ENCODE data around the gene CALN1. TPM values are rescaled to one million over a fixed set of nuclear protein-coding genes. Genes with fewer than 3 reads are reported as not detected.

The CALN1 gene
- total RNA-seq, 2 donors from 2014 or later = 4.3 to 6.9 TPM

GRCh38 chr7:71842786-71843185, 569.4 kb downstream of the CALN1 start:
- Mint-ChIP-seq H3K27me3 (ENCODE audit: insufficient read depth) (peaks cover 4% of the 10 kb centered on the region), H3K4me3 (no peak overlapping the region), H3K36me3 (ENCODE audit: low read depth) (no peaks in the 10 kb centered on the region), H3K27ac (no peak overlapping the region), H3K9me3 (peaks cover 2% of the 10 kb centered on the region), H3K4me1 (no peaks in the 10 kb centered on the region)
- 87 to 96% methylated on average over 2 of the region's 3 CpGs for WGBS, 2 experiments (ENCODE audit: insufficient coverage in 1 of 2, insufficient read length in 1 of 2)
- no peak overlapping the region for H3K4me3 ChIP-seq (ENCODE audit: low read length)
- H3K4me1 ChIP-seq (ENCODE audit: control insufficient read depth, insufficient read depth, low read length) = no peaks in the 10 kb centered on the region
- H3K9ac ChIP-seq (ENCODE audit: extremely low read depth, low read length, poor library complexity, severe bottlenecking) = no peak overlapping the region
- H3K36me3 ChIP-seq (ENCODE audit: control insufficient read depth, insufficient read depth, low read length) = no peaks in the 10 kb centered on the region
- no peaks in the 10 kb centered on the region for H3K9me3 ChIP-seq (ENCODE audit: control insufficient read depth, low read length)
- no peak for DNase-seq
- H3K27me3 ChIP-seq (ENCODE audit: control insufficient read depth, insufficient read depth, low read length, poor library complexity, severe bottlenecking) = no peaks in the 10 kb centered on the region
- no peak overlapping the region for H3K27ac ChIP-seq (ENCODE audit: low read depth, low read length)
- no peak for TF ChIP-seq CTCF (conservative IDR thresholded peaks at IDR 0.05)

GRCh38 chr7:71842381-71842780, 569.8 kb downstream of the CALN1 start:
- Histone ChIP-seq H3K4me1 (ENCODE audit: control insufficient read depth, insufficient read depth, low read length) (no peaks in the 10 kb centered on the region), H3K9ac (ENCODE audit: extremely low read depth, low read length, poor library complexity, severe bottlenecking) (no peak overlapping the region), H3K27ac (ENCODE audit: low read depth, low read length) (no peak overlapping the region), H3K9me3 (ENCODE audit: control insufficient read depth, low read length) (no peaks in the 10 kb centered on the region), H3K4me3 (ENCODE audit: low read length) (no peak overlapping the region), H3K36me3 (ENCODE audit: control insufficient read depth, insufficient read depth, low read length) (no peaks in the 10 kb centered on the region), H3K27me3 (ENCODE audit: control insufficient read depth, insufficient read depth, low read length, poor library complexity, severe bottlenecking) (no peaks in the 10 kb centered on the region)
- 67 to 68% methylated on average over 5 to 6 of the region's 6 CpGs for WGBS, 2 experiments (ENCODE audit: insufficient coverage in 1 of 2, insufficient read length in 1 of 2)
- Mint-ChIP-seq H3K4me3 (no peak overlapping the region), H3K4me1 (no peaks in the 10 kb centered on the region), H3K27me3 (ENCODE audit: insufficient read depth) (peaks cover 2% of the 10 kb centered on the region), H3K9me3 (peaks cover under 1% of the 10 kb centered on the region), H3K27ac (no peak overlapping the region), H3K36me3 (ENCODE audit: low read depth) (no peaks in the 10 kb centered on the region)
- DNase-seq = no peak
- TF ChIP-seq CTCF (conservative IDR thresholded peaks at IDR 0.05) = no peak

- Mint-ChIP-seq H3K4me3 (no peak overlapping the region), H3K27me3 (ENCODE audit: insufficient read depth) (no peaks in the 10 kb centered on the region), H3K27ac (no peak overlapping the region), H3K36me3 (ENCODE audit: low read depth) (no peaks in the 10 kb centered on the region), H3K9me3 (no peaks in the 10 kb centered on the region), H3K4me1 (no peaks in the 10 kb centered on the region)
- Histone ChIP-seq H3K36me3 (ENCODE audit: control insufficient read depth, insufficient read depth, low read length) (no peaks in the 10 kb centered on the region), H3K27ac (ENCODE audit: low read depth, low read length) (no peak overlapping the region), H3K4me1 (ENCODE audit: control insufficient read depth, insufficient read depth, low read length) (no peaks in the 10 kb centered on the region), H3K27me3 (ENCODE audit: control insufficient read depth, insufficient read depth, low read length, poor library complexity, severe bottlenecking) (no peaks in the 10 kb centered on the region), H3K9ac (ENCODE audit: extremely low read depth, low read length, poor library complexity, severe bottlenecking) (no peak overlapping the region), H3K4me3 (ENCODE audit: low read length) (no peak overlapping the region), H3K9me3 (ENCODE audit: control insufficient read depth, low read length) (no peaks in the 10 kb centered on the region)
- 92 to 100% methylated on average over 3 to 4 of the region's 5 CpGs for whole genome bisulfite sequencing, 2 experiments (ENCODE audit: insufficient coverage in 1 of 2, insufficient read length in 1 of 2)
- TF ChIP-seq CTCF (conservative IDR thresholded peaks at IDR 0.05) = no peak
- DNase-seq = no peak
These were observed 577.1 kb downstream of the CALN1 start for GRCh38 chr7:71835056-71835455.

Data from endodermal cell (in vitro differentiated cells).